ENCODE data around the gene ACSL1.

Gene ACSL1

DNA sequence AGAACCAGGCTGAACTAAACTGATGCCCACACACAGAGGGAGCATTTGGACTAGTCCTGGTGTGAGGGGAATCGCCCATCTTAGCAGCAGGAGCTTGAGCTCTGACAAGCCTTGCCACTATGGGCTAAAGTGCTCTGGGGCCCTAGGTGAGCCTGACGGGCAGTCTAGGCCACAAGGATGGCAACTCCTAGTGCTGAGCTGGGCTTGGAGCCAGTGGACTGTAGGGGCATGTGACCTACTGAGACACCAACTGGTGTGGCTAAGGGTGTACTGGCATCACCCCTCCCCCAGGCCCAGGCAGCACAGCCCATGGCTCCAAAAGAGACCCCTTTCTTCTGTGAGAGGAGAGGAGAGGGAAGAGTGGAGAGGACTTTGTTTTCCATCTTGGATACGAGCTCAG is 106.4 kb downstream of the ACSL1 start:
- TF ChIP-seq ZSCAN30 (tag by site-specific recombination; IDR thresholded peaks at IDR 0.05): no peak
- peaks cover 33 to 96% of the 10 kb centered on the region in 2 experiments for H3K36me3 ChIP-seq (ENCODE audit: control insufficient read depth in 2 of 2, insufficient read depth in 1 of 2, low read length in 2 of 2)
- H3K4me3 ChIP-seq (ENCODE audit: low read depth, low read length): no peak overlapping the region
- ChIA-PET CTCF (interaction anchor here (0.7 to 1.2 kb wide), 2 partner anchors 26 to 422 kb away, joined by 3 read pairs; no protein-coding TSS in a partner anchor), POLR2A (interaction anchor here (5.2 kb wide), 1 partner anchor 14 kb away, joined by 24 read pairs; the partner anchor contains the start of gene CENPU)
- H3K4me1 ChIP-seq (ENCODE audit: control insufficient read depth, insufficient read depth, low read length): no peaks in the 10 kb centered on the region; the same call in 1 of the 2 replicates
- no peaks in the 10 kb centered on the region for H3K9me3 ChIP-seq (ENCODE audit: control insufficient read depth, insufficient read depth, low read depth, low read length)
- H3K27ac ChIP-seq (ENCODE audit: extremely low read depth, low read depth, low read length): no peak overlapping the region

DNA sequence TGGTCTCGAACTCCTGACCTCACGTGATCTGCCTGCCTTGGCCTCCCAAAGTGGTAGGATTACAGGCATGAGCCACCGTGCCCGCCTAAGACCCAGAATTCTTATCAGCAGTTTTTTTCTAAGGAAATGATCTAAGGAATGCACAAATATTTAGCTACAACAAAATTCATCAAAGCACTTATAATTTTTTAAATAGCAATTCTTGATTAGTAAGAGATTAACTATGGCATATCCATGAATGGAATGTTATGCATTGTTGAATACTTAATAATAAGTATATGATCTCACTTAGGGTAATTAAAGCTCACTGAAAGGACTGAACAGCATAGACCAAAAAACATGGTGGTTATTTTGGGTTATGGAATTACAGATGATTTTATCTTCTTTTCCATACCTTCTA is 110.2 kb downstream of the ACSL1 start:
- Histone ChIP-seq H3K9me3 (ENCODE audit: control insufficient read depth, insufficient read depth, low read depth, low read length) (no peaks in the 10 kb centered on the region), H3K4me3 (ENCODE audit: low read depth, low read length) (no peak overlapping the region), H3K4me1 (ENCODE audit: control insufficient read depth, insufficient read depth, low read length) (peaks cover 4% of the 10 kb centered on the region), H3K27ac (ENCODE audit: extremely low read depth, low read depth, low read length) (no peak overlapping the region), H3K36me3 (ENCODE audit: control insufficient read depth in 2 of 2, insufficient read depth in 1 of 2, low read length in 2 of 2) (peaks cover 38 to 97% of the 10 kb centered on the region in 2 experiments)
- CTCF ChIA-PET: no interaction called here
- TF ChIP-seq ZNF76 (tag by site-specific recombination; IDR thresholded peaks at IDR 0.05; ENCODE audit: borderline replicate concordance, low read depth): no peak
- no peak for TF ChIP-seq IKZF3 (tag by site-specific recombination; IDR thresholded peaks at IDR 0.05)
- POLR2A ChIA-PET: interaction anchor here (0.7 kb wide), 1 partner anchor 18 kb away, joined by 3 read pairs; the partner anchor contains the start of gene CENPU

DNA sequence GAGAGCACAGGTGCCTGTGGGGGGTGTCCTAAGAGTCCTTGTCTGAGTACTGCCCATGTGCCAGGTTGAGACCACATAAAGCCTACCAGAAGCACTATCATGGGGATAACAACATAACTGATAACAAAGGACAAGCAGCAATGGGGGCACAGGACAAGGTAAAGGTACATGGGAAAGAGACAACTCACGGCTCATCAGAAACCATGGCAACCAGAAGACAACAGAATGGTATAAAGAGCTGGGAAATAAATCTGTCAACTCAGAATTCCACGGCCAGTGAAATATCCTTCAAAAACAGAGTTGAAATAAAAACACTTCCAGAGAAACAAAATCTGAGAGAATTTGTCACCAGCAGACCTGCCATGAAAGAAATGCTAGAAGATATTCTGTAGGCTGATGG is 111.9 kb downstream of the ACSL1 start:
- Histone ChIP-seq H3K27ac (ENCODE audit: extremely low read depth, low read depth, low read length) (no peak overlapping the region), H3K9me3 (ENCODE audit: control insufficient read depth, insufficient read depth, low read depth, low read length) (no peaks in the 10 kb centered on the region), H3K4me3 (ENCODE audit: low read depth, low read length) (no peak overlapping the region), H3K4me1 (ENCODE audit: control insufficient read depth, insufficient read depth, low read length) (peaks cover 4% of the 10 kb centered on the region), H3K36me3 (ENCODE audit: control insufficient read depth in 2 of 2, insufficient read depth in 1 of 2, low read length in 2 of 2) (peaks cover 39 to 94% of the 10 kb centered on the region in 2 experiments)
- TF ChIP-seq, protein P1, sequence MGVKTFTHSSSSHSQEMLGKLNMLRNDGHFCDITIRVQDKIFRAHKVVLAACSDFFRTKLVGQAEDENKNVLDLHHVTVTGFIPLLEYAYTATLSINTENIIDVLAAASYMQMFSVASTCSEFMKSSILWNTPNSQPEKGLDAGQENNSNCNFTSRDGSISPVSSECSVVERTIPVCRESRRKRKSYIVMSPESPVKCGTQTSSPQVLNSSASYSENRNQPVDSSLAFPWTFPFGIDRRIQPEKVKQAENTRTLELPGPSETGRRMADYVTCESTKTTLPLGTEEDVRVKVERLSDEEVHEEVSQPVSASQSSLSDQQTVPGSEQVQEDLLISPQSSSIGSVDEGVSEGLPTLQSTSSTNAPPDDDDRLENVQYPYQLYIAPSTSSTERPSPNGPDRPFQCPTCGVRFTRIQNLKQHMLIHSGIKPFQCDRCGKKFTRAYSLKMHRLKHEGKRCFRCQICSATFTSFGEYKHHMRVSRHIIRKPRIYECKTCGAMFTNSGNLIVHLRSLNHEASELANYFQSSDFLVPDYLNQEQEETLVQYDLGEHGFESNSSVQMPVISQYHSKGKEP (tag by site-specific recombination; IDR thresholded peaks at IDR 0.05): no peak
- no peak for TF ChIP-seq ZFP41 (tag by site-specific recombination; IDR thresholded peaks at IDR 0.05; ENCODE audit: borderline replicate concordance)
- TF ChIP-seq GFI1B (tag by site-specific recombination; IDR thresholded peaks at IDR 0.05): no peak
- TF ChIP-seq EGR2 (tag by site-specific recombination; IDR thresholded peaks at IDR 0.05; ENCODE audit: low read depth): no peak
- TF ChIP-seq ZNF335 (tag by site-specific recombination; conservative IDR thresholded peaks at IDR 0.05): no peak
- CTCF ChIA-PET: no interaction called here
- POLR2A ChIA-PET: interaction anchor here (1.2 kb wide), 1 partner anchor 65 kb away, joined by 3 read pairs; the partner anchor contains the start of genes CASP3 and PRIMPOL

DNA sequence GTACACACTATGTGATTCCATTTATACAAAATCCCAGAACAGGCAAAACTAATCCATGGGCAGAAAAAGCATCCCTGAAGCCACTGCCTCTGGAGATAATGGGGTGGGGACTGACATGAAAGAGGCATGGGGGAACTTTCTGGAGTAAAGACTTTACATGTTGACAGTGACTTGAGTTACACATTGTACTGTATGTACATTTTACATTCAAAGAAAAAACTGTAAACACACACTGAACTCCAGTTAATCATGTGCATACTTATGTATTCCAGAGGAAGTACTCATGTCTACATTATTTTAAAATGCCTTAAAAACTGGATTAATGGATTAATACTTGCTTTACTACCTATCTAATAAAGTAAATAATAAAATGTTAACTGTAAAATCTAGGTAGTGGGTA is 113.4 kb downstream of the ACSL1 start:
- CTCF ChIA-PET: no interaction called here
- Histone ChIP-seq H3K4me1 (ENCODE audit: control insufficient read depth, insufficient read depth, low read length) (peaks cover 4% of the 10 kb centered on the region), H3K4me3 (ENCODE audit: low read depth, low read length) (no peak overlapping the region), H3K36me3 (ENCODE audit: control insufficient read depth in 2 of 2, insufficient read depth in 1 of 2, low read length in 2 of 2) (peaks cover 42 to 87% of the 10 kb centered on the region in 2 experiments), H3K9me3 (ENCODE audit: control insufficient read depth, insufficient read depth, low read depth, low read length) (no peaks in the 10 kb centered on the region), H3K27ac (ENCODE audit: extremely low read depth, low read depth, low read length) (no peak overlapping the region)
- POLR2A ChIA-PET: interaction anchor here (0.7 kb wide), 1 partner anchor 133 kb away, joined by 5 read pairs; no protein-coding TSS in a partner anchor
- no peak for TF ChIP-seq PRDM1 (tag by site-specific recombination; IDR thresholded peaks at IDR 0.05)
- TF ChIP-seq ZFP37 (tag by site-specific recombination; IDR thresholded peaks at IDR 0.05): no peak
- TF ChIP-seq, protein P2, sequence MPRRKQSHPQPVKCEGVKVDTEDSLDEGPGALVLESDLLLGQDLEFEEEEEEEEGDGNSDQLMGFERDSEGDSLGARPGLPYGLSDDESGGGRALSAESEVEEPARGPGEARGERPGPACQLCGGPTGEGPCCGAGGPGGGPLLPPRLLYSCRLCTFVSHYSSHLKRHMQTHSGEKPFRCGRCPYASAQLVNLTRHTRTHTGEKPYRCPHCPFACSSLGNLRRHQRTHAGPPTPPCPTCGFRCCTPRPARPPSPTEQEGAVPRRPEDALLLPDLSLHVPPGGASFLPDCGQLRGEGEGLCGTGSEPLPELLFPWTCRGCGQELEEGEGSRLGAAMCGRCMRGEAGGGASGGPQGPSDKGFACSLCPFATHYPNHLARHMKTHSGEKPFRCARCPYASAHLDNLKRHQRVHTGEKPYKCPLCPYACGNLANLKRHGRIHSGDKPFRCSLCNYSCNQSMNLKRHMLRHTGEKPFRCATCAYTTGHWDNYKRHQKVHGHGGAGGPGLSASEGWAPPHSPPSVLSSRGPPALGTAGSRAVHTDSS (tag by site-specific recombination; IDR thresholded peaks at IDR 0.05): no peak
- TF ChIP-seq ZNF561 (tag by site-specific recombination; IDR thresholded peaks at IDR 0.05; ENCODE audit: borderline replicate concordance): no peak
- TF ChIP-seq ZNF792 (tag by site-specific recombination; IDR thresholded peaks at IDR 0.05): no peak
- no peak for TF ChIP-seq ZNF707 (tag by site-specific recombination; IDR thresholded peaks at IDR 0.05)
- TF ChIP-seq ZNF624 (tag by site-specific recombination; IDR thresholded peaks at IDR 0.05): no peak
- TF ChIP-seq ZSCAN30 (tag by site-specific recombination; IDR thresholded peaks at IDR 0.05): no peak
- no peak for TF ChIP-seq KLF1 (tag by site-specific recombination; IDR thresholded peaks at IDR 0.05)
- TF ChIP-seq, protein P3, sequence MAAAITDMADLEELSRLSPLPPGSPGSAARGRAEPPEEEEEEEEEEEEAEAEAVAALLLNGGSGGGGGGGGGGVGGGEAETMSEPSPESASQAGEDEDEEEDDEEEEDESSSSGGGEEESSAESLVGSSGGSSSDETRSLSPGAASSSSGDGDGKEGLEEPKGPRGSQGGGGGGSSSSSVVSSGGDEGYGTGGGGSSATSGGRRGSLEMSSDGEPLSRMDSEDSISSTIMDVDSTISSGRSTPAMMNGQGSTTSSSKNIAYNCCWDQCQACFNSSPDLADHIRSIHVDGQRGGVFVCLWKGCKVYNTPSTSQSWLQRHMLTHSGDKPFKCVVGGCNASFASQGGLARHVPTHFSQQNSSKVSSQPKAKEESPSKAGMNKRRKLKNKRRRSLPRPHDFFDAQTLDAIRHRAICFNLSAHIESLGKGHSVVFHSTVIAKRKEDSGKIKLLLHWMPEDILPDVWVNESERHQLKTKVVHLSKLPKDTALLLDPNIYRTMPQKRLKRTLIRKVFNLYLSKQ (tag by site-specific recombination; IDR thresholded peaks at IDR 0.05; ENCODE audit: borderline replicate concordance): no peak
- TF ChIP-seq ZNF549 (tag by site-specific recombination; IDR thresholded peaks at IDR 0.05): no peak
- no peak for TF ChIP-seq ZNF530 (tag by site-specific recombination; IDR thresholded peaks at IDR 0.05; ENCODE audit: low read depth)
- TF ChIP-seq SP7 (tag by site-specific recombination; IDR thresholded peaks at IDR 0.05): no peak
- TF ChIP-seq ZBTB8A (tag by site-specific recombination; IDR thresholded peaks at IDR 0.05): no peak
- TF ChIP-seq, protein P4, sequence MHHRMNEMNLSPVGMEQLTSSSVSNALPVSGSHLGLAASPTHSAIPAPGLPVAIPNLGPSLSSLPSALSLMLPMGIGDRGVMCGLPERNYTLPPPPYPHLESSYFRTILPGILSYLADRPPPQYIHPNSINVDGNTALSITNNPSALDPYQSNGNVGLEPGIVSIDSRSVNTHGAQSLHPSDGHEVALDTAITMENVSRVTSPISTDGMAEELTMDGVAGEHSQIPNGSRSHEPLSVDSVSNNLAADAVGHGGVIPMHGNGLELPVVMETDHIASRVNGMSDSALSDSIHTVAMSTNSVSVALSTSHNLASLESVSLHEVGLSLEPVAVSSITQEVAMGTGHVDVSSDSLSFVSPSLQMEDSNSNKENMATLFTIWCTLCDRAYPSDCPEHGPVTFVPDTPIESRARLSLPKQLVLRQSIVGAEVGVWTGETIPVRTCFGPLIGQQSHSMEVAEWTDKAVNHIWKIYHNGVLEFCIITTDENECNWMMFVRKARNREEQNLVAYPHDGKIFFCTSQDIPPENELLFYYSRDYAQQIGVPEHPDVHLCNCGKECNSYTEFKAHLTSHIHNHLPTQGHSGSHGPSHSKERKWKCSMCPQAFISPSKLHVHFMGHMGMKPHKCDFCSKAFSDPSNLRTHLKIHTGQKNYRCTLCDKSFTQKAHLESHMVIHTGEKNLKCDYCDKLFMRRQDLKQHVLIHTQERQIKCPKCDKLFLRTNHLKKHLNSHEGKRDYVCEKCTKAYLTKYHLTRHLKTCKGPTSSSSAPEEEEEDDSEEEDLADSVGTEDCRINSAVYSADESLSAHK (tag by site-specific recombination; IDR thresholded peaks at IDR 0.05): no peak

Data from HEK293 (cell line).